SIG-M5 (cell line): ENCODE results near the gene SAC3D1.

Experiments
- DNase-seq: peaks from one replicate; lab custom pipeline; 2025; lab: John Stamatoyannopoulos, UW

SAC3D1 gene

DNA sequence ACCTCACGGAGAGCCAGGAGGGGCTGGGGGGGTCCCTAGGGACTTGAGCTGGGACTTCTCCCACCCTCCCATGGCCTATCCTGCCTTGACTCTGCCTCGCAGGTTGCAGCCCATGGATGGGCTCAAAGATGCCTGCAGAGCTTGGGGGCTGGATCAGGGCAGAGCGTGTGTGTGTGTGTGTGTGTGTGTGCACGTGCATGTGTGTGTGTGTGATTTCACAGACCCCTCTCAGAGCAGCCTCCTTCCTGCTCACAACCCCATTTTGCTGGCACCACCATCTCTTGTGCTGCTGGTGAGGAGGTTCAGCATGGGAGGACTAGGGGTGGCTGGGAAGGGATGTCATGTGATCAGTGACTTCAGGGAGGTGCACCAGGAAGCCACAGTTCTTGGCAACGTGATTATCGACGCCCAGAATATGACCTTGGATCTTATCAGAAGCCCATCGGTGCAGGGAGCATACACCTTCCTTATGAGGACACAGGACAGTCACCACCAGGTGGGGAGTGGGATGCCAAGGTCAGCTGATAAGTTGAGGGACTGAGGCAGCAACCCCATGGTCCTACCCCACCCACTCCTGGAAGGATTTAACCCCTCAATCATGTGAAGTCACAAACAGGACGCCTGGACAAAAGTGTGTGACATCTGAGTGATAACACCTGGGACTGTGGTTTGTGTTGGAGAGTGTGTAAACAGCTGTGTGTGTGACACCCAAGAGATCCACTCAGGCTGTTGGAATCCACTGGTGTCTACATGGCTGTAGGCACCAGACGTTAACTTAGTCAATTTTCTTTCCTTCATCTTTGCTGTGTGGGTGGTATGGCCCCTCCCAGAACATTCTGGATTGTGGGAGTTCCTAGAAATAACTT lies 19.2 kb downstream of the SAC3D1 start:
- no peak for DNase-seq

DNA sequence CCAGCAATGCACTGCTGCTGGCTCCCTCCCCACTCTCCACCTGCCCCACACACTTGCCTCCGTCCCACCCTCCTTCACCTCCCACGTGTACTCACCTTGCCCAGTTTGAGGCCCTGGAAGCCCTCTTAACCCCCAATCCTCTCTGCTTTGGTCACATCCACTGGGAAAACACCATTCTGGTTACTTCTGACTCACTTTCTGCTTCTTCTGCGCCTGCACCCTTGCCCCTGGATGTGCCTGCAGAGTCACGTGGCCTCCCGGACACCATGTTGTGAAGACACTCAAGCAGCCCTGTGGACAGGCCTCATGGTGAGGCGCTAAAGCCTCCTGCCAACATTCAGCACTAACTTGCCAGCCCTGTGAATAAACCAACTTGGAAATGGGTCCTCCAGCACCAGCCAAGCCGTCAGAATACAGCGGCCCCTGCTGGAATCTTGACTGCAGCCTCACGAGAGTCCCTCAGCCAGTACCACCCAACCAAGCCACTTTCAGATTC lies 20.0 kb downstream of the SAC3D1 start:
- DNase-seq: no peak

DNA sequence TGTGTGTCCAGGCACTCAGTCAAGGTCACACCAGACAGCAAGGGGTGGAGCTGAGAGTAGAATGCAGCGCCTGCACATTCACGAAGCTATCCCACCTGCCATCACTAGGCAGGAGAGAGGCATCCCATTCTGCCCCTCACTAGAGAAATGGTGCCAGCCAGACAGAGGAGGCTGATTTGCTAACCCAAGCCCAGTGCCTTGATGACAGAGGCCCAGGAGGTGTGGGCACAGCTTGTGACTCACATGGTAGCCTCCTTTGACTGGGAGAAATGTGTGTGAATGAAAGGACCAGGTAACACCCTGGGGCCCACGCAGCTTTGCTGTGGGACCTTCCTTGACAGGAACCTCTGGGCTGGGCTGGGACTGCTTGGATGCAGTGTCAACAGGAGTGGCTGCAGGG lies 22.5 kb downstream of the SAC3D1 start:
- DNase-seq: no peak

DNA sequence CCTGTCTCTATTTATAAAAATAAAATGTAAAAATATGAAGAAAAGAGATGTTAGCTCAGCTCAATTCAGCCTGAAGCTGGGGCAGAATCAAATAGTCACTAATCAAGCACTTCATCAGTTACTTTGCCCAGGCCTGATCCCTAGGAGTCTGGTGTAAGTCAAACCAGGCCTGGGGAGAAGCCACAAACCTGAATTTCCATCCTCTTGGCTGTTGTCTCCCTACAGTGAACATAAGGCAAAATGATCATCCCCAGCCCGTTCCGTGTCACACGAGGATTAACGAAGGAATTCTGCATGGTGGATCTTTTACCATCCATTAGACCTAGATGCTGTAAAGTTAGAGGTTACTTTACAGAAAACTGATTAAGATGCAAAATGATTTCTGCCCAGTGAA lies 23.8 kb downstream of the SAC3D1 start:
- no peak for DNase-seq

DNA sequence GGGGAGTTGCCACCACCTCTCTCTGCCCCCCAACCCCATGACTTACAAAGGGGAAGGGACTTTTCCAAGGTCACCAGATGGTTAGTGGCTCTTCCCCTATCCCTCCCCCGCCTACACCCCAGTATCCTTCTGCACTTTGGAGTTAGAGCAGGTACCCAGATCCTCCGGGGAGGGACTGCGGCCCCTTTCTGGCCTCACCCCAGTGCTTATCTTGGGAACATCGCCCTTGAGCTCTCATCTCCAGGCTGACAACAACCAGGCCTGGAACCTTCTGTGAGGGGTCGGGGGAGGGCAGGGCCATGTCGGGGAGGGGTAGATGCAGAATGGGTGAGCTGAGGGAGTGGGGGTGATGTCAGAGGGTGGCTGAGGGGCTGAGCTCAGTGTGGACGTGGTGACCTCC lies 24.8 kb downstream of the SAC3D1 start:
- no peak for DNase-seq

DNA sequence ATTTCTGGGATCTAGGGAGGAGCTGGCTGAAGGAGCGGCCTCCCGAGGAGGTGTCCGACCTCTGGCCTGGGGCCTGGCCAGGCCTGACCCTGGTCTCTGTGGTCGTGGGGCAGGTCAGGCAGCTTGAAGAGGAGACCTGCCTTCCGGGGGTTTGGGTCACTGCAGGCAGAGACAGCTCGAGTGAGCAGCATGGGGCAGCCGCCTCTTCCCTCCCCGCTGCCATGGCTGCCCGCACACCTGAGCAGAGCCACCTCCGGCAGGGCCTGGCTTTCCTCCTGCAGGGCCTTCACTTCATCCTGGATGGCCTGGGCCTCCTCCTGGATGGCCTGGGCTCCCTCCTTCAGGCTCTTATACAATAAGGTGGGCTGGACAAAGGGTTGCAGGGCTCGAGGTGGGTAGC lies 25.3 kb downstream of the SAC3D1 start:
- no peak for DNase-seq

DNA sequence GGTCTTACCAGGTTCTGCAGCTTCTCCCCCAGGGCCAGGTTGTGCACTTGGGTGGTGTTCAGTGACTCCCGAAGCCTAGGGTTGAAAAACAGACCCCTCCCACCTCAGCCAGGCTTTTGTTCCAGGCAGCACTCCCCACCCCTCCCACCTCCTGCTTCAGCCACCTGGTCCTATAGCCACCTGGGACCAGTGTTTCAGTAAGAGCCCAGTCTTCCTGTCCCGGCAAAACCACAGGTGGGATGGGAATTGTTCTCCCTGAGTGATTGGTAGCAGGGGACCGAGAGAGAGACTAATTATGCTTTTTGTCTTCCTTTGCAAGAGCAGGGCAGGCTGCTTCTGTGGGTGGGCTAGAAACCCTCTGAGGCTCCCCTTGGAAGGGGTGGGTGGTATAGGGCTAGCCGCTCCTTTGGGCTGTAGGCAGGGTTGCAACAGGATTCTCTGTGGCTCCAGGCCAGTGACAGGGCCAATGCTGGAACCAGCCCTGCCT lies 25.8 kb downstream of the SAC3D1 start:
- no peak for DNase-seq

DNA sequence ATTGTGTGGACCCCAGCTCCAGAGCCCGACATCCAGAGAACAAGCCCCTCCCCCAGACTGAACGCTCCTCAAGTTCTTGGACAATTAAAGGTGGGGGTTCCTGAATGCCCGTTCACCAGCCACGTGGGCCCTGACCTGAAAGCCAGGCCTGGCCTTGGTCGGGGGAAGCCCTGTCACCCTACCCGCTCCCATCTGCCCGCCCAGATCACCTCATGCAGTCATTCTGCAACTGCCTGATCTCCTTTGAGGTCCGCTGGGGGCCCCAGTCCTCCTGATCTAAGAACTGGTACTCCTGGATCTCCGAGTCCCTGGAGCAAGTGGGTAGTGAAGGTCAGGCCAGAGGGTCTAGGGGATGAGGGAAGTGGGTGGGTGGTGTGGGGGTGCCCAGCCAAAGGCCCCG lies 26.4 kb downstream of the SAC3D1 start:
- no peak for DNase-seq

DNA sequence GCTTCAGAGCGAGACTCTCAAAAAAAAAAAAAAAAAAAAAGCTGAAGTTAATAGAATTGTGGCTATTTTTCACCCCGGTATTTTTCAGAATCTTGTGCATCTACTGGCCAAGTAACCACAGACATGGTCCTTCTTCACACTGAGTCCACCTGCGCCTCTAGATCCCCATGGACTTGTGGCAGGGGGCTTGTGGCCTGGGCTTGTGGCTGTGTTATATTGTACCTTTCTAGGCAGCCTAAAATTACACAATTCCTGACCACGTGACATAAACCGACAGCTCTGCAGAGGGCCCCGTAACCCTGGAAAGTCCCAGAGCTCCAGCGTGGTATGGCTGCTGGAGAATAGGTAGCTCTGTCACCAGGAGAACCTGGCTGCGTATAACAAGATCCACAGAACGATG lies 28.2 kb downstream of the SAC3D1 start:
- no peak for DNase-seq

DNA sequence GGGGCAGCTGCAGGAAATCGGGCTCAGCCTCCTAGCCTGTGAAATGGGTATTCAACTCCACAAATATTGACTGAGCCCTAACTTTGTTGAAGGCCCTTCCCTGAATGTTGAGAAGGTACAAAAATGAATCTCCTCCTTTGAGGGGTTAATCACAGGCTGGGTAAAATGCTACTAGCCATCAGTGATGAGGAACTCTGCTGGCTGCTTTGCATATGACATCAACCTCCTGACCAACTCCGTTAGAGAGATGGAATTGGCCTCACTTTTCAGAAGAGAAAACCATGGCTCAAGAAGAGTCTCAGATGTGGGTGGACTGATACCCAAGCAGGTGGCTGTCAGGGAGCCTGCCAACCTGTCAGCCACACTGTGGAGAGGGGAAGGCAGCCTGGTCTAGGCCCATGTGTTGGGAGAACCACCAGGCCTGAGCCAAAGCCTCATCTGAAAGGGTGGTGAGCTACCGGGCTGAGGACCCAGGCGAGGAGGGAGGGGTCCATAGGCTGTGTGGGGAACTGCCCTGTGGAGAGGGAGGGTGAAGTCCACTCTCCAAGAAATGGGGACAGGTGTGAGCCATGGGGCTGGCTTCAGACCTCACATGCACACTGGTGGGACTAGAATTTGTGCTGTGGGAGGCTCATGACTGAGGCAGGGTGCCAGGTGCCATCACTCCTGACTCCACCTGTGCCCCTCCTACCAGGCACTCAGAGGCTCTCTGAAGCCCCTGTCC lies 31.1 kb downstream of the SAC3D1 start:
- no peak for DNase-seq

DNA sequence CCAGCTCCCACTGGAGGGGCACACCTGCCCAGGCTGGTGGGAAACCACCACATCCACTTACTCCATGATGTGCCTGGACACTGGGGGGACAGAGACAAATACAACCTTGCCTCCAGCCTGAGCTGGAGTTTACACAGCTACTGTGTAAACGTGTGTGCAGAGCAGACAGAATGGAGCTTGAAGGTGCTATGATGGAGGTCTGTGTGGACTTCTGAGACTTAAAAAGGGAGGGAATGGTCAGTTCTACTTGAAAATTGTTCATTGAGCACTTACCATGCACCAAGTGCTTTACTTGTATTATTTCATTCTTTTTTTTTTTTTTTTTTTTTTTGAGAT lies 31.6 kb downstream of the SAC3D1 start:
- DNase-seq: no peak

DNA sequence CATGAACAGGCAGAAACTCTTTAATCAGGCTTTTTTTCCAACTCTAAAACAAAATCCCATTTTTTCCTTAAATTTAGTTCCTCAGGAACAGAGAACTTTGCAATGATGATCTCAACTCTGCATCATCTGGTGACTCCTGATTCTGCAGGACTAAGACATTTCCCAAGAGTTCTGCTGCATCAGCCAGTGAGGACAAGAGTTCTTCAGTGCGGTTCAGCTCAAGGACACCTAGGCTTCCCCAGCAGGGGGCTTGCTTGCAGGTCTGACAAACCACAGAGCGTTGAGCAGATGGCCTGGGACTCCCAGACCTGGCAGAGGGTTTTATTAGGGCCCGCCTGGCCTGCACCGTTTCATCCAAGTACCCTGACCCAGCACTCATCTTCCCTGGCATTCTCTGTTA lies 36.4 kb downstream of the SAC3D1 start:
- DNase-seq: no peak

DNA sequence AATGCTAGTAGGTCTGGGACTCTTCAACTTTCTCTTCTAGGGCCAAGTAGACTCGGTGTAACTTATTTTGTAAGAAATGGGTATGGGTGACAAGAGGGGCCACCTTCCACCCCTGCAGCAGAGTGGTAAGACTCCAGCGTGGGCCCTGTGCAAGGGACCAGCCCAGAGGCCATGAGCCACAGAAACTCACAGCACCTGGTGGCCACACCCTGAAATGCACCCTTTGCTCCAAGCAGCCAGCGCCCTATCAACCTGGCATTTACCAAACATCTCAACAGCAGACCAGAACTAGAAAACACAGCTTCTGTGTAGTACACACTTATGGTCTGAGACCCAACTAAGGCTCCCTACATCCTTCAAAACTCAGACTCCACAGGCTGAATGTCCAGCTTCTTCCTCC lies 37.1 kb downstream of the SAC3D1 start:
- DNase-seq: no peak

DNA sequence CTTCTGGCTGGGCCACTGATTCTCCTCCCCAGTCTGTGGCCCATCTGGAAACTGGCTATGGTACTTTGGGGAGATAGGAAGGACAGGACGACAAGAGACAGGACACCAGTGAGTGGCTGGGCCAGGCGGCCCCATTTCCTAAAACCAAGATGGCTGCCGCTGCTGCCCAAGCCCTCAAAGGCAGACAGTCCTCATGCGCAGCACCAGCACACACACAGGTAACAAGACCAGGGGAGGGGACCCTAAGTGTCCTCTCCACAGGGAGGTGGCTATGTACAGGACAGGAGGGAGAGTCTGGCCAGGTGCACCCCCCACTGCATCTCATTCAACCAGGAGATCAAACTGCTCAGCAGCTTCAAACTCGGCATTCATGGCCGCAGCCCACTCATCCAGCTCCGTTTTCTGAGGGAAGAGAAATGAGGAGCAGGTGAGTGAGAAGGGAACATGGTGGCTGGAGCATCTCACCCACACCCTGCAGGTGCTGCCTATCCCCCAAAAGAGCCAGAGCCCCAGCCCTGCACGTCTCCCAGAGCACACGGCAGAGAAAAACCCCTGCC lies 37.9 kb downstream of the SAC3D1 start:
- no peak for DNase-seq

DNA sequence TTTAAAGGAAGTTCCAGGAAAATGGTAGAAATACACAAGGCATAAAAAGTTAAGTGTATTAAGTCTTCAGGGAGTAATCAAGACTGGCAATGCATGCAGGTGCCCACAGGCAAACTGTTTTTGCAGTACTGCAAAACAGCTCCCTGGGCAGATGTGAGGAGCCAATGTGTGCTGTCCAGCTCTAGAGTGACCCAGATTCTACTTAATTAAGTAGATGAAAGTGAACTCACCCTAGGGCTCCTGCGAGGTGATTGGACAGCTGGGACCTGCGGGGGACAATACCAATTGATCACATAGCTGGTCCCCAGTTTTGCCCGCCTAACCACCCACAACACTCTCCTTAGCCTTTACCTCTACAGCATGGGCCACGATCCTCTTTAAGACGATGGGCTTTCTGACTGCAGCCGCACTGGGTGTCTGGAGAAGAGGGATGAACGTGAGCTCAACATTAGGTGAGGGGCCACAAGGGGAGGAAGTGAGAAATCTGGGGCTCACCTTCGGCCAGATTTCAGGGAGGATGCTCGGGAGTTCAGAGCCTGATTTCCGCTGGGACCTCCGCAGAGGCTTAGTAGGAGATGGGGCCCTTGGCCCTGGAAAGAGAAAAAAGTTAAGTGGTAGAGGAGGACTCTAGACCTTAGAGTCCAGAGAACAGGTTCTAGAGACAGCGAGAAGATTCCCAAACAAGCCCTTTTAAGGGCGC lies 42.3 kb downstream of the SAC3D1 start:
- no peak for DNase-seq

DNA sequence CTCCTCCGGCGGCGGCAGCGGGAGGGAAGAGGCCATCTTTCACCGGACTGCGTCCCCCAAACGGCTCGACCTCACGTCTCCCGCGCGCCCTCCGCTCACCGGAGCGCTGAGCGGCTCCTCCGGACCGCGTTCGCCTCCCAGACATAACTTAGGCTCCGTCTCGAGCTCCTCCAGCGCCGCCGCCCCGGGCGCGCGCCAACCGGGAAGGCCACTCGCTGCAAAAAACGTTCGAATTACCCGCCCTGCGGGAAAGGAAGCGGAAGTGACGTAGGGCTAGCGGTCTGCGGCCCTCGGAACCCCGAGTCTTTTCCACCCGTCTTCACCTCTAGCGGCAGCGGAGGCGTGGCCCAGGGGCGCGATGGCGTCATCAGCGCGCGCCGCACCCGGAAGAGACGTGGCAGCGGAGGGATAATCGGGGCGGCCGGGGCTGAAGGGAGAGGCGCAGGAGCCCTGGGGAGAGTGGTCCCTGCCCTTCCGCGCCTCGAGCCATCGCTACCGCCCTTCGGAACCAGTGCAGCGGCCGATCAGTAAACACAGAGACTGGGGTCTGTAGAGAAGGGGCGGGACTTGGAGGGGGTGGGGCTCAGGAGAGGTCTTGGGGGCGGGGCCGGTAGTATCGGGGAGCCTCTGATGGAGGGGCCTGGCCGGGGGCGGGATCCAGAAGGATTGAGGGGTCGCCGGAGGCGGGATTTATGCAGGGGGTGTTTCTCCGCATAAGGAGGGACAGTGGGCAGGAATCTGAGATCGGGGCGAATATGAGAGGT lies 43.0 kb downstream of the SAC3D1 start, which contains the start of the genes CDCA5 and ZFPL1:
CDCA5 (minus strand) TSS at position 207 of the 764 bp plus-strand sequence; CDS start at position 145, 62 bp downstream.
ZFPL1 (plus strand) TSS at position 389 of the 764 bp plus-strand sequence. CDS start 477 bp downstream, outside the sequence.
- DNase-seq: peak; percentile 78

DNA sequence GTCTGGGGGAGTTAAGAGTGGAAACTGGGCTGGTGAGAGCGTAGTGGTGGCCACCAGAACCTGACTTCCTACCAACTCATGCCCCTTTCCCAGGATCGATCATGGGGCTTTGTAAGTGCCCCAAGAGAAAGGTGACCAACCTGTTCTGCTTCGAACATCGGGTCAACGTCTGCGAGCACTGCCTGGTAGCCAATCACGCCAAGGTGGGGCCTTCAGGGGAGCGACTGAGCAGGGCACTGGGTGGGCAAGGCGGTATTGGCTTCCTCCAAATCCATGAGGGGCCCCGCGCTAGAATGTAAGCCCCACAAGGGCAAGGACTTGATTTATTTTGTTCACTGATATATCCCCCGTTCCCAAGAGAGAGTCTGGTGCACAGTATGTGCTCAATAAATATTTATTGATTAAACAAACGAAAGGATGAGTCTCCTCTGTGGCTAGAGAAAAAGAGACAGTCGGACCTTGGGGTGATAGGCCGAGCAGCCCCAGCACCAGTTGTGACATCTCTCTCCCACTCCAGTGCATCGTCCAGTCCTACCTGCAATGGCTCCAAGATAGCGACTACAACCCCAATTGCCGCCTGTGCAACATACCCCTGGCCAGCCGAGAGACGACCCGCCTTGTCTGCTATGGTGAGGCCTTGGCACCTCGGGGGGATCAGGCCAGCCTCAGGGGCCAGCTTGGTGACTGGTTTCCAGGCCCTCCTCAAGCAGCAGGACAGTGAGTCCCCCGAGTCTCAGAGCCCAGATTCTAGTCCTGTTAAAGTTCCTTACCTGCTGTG lies 43.8 kb downstream of the SAC3D1 start:
- DNase-seq: no peak

DNA sequence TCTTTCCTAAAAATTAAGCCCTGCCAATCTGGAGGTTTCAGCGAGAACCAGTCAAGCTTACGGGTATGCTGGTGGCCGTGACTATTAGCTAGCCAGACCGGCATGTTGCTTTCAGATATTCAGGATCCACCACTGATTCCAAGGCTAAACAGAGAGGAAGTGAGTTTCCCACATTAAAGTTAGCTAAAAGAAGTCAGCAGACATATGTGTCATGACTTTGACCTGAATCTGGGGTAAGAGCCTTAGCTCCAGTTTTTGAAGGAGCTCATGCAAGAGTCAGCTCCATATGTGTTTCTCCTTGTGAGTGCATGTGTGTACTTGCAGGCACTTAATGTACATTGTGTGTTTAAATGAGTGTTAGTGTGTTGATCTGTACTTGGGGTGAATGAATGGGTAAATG lies 44.4 kb downstream of the SAC3D1 start:
- no peak for DNase-seq

DNA sequence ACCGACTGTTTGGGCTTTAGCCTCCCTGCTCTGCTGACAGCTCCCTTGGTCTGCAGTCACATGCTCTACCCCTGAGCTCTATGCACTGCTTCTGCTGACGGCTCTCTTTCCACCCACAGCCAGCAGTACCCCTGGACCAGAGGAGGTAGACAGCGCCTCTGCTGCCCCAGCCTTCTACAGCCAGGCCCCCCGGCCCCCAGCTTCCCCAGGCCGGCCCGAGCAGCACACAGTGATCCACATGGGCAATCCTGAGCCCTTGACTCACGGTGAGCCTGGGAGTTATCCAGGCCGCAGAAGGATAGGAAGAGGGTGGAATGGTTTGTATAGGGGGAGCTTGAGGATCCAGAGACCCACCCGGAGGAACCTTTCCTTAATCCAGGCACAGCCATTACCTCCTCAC lies 45.8 kb downstream of the SAC3D1 start:
- DNase-seq: no peak

DNA sequence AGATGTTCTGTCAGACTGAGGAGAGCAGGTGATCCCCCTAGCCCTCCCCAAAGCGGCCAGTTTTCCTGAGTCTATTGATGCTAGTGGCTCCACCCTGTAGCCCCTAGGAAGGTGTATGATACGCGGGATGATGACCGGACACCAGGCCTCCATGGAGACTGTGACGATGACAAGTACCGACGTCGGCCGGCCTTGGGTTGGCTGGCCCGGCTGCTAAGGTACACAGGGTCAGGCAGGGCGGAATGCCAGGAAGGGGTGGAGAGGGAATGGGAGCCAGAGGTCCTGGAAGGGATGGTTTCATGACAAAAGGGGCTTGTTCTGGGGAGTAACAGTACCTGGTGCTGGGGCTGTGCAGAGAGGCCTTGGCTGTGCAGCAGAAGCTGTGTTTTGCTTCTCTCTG lies 46.2 kb downstream of the SAC3D1 start:
- DNase-seq: no peak

DNA sequence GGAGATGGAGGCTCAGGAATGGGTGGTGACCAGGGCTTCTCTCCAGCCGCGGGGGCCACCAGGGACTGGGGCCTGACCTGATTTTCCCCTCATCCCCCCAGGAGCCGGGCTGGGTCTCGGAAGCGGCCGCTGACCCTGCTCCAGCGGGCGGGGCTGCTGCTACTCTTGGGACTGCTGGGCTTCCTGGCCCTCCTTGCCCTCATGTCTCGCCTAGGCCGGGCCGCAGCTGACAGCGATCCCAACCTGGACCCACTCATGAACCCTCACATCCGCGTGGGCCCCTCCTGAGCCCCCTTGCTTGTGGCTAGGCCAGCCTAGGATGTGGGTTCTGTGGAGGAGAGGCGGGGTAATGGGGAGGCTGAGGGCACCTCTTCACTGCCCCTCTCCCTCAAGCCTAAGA lies 46.8 kb downstream of the SAC3D1 start:
- DNase-seq: no peak
